VCaP (cell line): ENCODE measurements around the gene CCDC6.
"Not testable (repeated sequence)": the region's sequence is repeated elsewhere in the genome, so short reads cannot be mapped to it uniquely, and the experiment has no call there.

Source experiments
- H3K27ac ChIP-seq: fragments of 450-650 bp; 2 replicates; pipeline ENCODE4 v1.5.1; 2017
- TF ChIP-seq, protein P1 (sequence below): fragments of 450-650 bp; conservative IDR thresholded peaks from 2 replicates; pipeline ENCODE4 v1.5.1; 2017; ENCODE audit warnings: mild to moderate bottlenecking, moderate library complexity

CCDC6 gene

DNA sequence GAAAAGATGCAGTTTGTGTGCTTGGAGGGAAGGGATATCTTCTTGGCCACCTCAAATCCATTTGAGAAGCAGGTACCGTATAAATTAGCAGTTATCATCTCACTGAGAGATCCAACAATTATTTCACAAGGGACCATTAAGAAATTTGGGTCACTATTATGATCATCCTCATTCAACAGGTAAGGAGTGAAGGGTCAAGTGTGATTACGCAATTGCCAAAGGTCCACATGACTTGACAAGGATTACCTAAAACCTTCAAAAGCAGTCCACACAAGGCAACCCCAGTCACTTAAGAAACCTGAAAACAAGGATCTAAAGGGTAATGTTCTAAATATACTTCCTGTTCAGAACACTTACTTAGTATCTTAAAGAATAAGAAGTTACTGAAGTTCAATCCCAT is 27.4 kb downstream of the CCDC6 start:
- TF ChIP-seq, protein P1, sequence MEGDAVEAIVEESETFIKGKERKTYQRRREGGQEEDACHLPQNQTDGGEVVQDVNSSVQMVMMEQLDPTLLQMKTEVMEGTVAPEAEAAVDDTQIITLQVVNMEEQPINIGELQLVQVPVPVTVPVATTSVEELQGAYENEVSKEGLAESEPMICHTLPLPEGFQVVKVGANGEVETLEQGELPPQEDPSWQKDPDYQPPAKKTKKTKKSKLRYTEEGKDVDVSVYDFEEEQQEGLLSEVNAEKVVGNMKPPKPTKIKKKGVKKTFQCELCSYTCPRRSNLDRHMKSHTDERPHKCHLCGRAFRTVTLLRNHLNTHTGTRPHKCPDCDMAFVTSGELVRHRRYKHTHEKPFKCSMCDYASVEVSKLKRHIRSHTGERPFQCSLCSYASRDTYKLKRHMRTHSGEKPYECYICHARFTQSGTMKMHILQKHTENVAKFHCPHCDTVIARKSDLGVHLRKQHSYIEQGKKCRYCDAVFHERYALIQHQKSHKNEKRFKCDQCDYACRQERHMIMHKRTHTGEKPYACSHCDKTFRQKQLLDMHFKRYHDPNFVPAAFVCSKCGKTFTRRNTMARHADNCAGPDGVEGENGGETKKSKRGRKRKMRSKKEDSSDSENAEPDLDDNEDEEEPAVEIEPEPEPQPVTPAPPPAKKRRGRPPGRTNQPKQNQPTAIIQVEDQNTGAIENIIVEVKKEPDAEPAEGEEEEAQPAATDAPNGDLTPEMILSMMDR: no peak
- H3K27ac ChIP-seq: no peak overlapping the region

DNA sequence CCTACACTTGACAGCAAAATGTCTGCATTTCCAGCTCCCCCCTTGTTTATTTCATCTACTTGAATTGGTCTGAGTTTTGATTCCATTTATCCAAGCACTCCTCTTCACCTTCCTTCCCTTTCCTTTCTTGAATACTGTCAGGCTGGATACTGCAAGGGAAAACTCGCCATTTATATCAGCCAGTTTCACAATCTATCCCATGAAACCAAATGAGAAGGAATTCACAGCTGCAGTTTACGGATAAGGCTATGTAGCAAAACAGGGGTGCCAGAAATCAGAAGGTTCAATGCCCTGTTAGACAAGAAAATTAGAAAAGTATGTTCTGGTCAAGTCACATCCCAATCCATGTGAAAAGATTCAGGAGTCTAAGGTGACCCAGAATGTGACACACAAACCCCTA is 28.1 kb downstream of the CCDC6 start:
- H3K27ac ChIP-seq: no peak overlapping the region
- TF ChIP-seq, protein P1: no peak

DNA sequence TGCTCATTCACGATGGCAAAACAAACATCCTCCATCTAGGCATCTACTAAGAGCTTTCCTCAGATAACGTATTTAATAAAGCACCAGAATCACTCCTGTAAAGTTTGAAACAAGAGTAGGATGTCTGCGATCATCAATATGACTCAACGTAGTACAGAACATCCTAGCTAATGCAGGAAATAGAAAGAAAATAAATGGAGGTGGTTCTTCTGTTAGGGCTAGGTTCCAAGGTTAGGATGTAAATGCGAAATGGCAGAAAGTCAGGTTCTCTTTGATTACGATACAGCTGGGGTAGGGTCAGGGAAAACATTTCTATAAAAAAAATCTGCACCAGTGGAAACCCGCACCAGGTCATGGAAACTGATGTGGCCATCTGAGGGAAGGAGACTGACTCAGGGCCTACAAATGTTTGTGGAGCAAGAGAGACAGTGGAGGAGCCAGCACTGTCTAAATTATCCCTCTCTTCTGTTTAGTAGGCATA is 29.1 kb downstream of the CCDC6 start:
- no peak overlapping the region for H3K27ac ChIP-seq
- TF ChIP-seq, protein P1: no peak

DNA sequence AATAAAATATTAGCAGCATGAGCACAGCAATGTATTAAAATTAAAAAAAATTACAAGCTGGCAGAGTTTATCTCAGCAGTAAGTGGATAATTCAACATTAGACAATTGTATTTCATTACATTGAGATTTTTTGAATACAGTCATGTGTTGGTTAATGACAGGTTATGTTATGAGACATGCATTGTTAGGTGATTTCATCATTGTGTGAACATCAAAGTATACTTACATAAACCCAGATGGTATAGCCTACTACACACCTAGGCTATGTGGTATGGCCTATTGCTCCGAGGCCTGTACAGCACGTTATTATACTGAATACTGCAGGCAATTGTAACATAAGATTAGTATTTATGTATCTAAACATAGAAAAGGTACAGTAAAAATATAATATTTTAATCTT is 29.7 kb downstream of the CCDC6 start:
- TF ChIP-seq, protein P1: no peak
- no peak overlapping the region for H3K27ac ChIP-seq

DNA sequence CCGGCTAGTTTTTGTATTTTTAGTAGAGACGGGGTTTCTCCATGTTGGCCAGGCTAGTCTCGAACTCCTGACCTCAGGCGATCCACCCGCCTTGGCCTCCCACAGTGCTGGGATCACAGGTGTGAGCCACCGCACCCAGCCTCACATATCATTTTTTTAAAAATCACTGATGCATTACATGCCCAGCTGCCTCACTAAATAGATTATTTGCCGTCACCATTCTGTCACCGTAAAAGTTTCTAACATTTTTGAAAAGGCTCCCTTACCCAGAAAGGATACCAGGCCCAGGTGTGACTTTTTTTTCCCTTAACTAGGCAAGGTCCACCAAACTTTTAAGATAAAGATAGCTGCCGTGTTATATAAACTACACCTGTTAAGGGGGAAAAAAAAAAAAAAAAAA is 30.1 kb downstream of the CCDC6 start:
- H3K27ac ChIP-seq: not testable (repeated sequence)

DNA sequence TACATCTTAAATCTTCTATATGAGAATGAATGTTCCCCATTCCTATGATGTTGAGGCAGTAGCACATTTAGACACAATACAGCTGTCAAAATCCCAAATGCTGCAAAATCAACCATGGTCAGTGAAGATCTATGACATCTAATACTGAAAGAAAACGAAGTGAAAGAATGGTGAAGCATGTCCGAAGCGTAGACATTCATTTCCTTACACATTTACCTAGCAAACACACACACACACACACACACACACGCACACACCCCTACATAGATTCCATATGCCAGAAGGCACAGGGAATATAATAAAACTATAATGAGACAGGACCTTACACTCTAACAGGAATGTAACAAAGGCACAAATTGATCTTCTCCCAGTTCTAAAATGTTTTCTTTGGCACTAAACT is 32.5 kb downstream of the CCDC6 start:
- peak overlapping the region; percentile 55 for H3K27ac ChIP-seq
- TF ChIP-seq, protein P1: no peak

DNA sequence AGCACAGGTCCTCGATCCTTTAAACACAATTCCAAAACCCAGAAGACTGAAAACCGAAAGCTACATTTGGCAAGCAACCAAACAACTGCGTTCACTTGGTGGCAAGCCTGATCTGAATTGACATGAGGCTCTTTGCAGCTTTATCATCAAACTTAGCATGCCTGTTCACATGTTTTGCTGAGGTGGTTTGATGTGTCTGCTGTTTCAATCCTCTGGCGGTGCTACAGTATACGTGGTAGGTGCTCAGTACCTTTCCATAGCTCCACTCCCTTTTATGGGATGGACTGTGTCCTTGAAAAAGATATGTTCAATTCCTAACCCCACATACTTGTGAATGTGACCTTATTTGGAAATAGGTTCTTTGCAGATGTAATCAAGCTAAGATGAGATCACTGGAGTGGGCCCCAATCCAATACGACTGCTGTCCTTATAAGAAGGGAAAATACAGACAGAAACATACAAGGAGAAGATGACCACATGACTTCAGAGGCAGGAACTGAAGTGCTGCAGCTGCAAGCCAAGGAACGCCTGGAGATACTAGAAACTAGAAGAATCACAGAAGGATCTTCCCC is 33.4 kb downstream of the CCDC6 start:
- H3K27ac ChIP-seq: peak overlapping the region; percentile 55; the same call in 1 of the 2 replicates
- TF ChIP-seq, protein P1: no peak

DNA sequence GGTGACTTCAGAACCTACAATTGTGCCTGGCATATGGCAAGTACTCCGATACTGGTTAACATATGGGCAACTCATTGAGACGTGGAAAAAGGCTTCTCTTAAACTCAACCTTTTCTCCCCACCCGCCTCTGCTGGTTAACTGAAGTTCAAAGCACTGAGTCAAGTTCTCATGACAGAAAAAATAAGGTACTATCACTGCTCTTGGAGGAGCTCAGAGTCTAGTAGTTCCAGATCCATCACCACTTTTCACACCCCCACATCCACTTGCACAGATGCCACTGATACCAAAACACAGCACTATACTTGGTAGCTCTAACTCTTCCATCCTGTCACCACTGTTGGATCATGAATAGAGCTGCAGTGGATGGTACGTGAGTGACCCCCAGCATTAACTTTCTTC is 36.2 kb downstream of the CCDC6 start:
- TF ChIP-seq, protein P1: no peak
- H3K27ac ChIP-seq: no peak overlapping the region
